Measurements from ENCODE around the gene AQP7.
"Not testable (repeated sequence)": the region's sequence is repeated elsewhere in the genome, so short reads cannot be mapped to it uniquely, and the experiment has no call there.

The AQP7 gene

GRCh38 chr9:33393581-33393980, 8.8 kb downstream of the AQP7 start:
- DNase-seq, result no peak

GRCh38 chr9:33392591-33393021, 9.8 kb downstream of the AQP7 start:
- not testable (repeated sequence) for DNase-seq

GRCh38 chr9:33391111-33391771, 11.1 kb downstream of the AQP7 start:
- not testable (repeated sequence) for DNase-seq

GRCh38 chr9:33388110-33388994, 14.0 kb downstream of the AQP7 start:
- no peak for DNase-seq

GRCh38 chr9:33386998-33387397, 15.4 kb downstream of the AQP7 start:
- DNase-seq, result not testable (repeated sequence)

- not testable (repeated sequence) for DNase-seq
These were observed 15.7 kb downstream of the AQP7 start for GRCh38 chr9:33386641-33386996.

- not testable (repeated sequence) for DNase-seq
These were observed 16.3 kb downstream of the AQP7 start for GRCh38 chr9:33385979-33386640.

- DNase-seq, result not testable (repeated sequence)
These were observed 16.8 kb downstream of the AQP7 start for GRCh38 chr9:33385536-33385935.

- DNase-seq, result not testable (repeated sequence)
These were observed 19.0 kb downstream of the AQP7 start for GRCh38 chr9:33383396-33383795.

GRCh38 chr9:33382397-33382796, 20.0 kb downstream of the AQP7 start:
- DNase-seq, result not testable (repeated sequence)

GRCh38 chr9:33381231-33381791, 21.1 kb downstream of the AQP7 start:
- DNase-seq, result no peak

- no peak for DNase-seq
These were observed 21.8 kb downstream of the AQP7 start for GRCh38 chr9:33380390-33381094.

- no peak for DNase-seq
These were observed 22.5 kb downstream of the AQP7 start for GRCh38 chr9:33379666-33380389.

GRCh38 chr9:33378121-33378795, 24.1 kb downstream of the AQP7 start:
- no peak for DNase-seq

GRCh38 chr9:33377089-33377715, 25.2 kb downstream of the AQP7 start:
- no peak for DNase-seq

- no peak for DNase-seq
These were observed 26.5 kb downstream of the AQP7 start for GRCh38 chr9:33375841-33376321.

GRCh38 chr9:33375238-33375840, 27.0 kb downstream of the AQP7 start:
- DNase-seq, result no peak

- peak; percentile 49 for DNase-seq
These were observed 27.6 kb downstream of the AQP7 start for GRCh38 chr9:33374634-33375237.

GRCh38 chr9:33374190-33374589, 28.2 kb downstream of the AQP7 start:
- no peak for DNase-seq

GRCh38 chr9:33372900-33373299, 29.5 kb downstream of the AQP7 start:
- DNase-seq, result no peak

Data from 8988T (cell line).